ENCODE measurements around the gene PTPRCAP. TPM values are rescaled to one million over a fixed set of nuclear protein-coding genes. Genes with fewer than 3 reads are reported as not detected.

The PTPRCAP gene
- total and polyA plus RNA-seq, 9 of the 15 experiments (the other 6 are each of a cell fraction or from before 2014, with no cell fraction given): 0.22 to 2.0 (median 1.1) TPM; not detected in 4

GRCh38 chr11:67398661-67399563 lies 38.6 kb downstream of the PTPRCAP start (continued):
- TF ChIP-seq IRF9 (tag; IDR thresholded peaks at IDR 0.05) (no peak), SMC3 (conservative IDR thresholded peaks at IDR 0.05; ENCODE audit: insufficient read depth, low read depth, low read length) (no peak), EGR1 (conservative IDR thresholded peaks at IDR 0.05) (no peak), KLF13 (tag; IDR thresholded peaks at IDR 0.05; ENCODE audit: borderline replicate concordance, low read depth) (no peak), SRSF3 (IDR thresholded peaks at IDR 0.05; ENCODE audit: insufficient read depth, low read length) (no peak), MCM5 (IDR thresholded peaks at IDR 0.05; ENCODE audit: low read depth) (no peak), CREB1 (IDR thresholded peaks at IDR 0.05) (no peak), CREB1 (CRISPR knock-in tag; IDR thresholded peaks at IDR 0.05) (no peak), ETS1 (conservative IDR thresholded peaks at IDR 0.05; ENCODE audit: control insufficient read depth, low read depth, low read length) (no peak), FOS (IDR thresholded peaks at IDR 0.05; ENCODE audit: extremely low read depth, insufficient read length) (no peak), ELK3 (CRISPR knock-in tag; IDR thresholded peaks at IDR 0.05) (no peak), AFF4 (CRISPR knock-in tag; IDR thresholded peaks at IDR 0.05) (no peak), EWSR1 (IDR thresholded peaks at IDR 0.05; ENCODE audit: borderline replicate concordance, low read depth, partially characterized antibody) (no peak), TGIF2 (CRISPR knock-in tag; IDR thresholded peaks at IDR 0.05) (no peak), MED1 (CRISPR knock-in tag; IDR thresholded peaks at IDR 0.05; ENCODE audit: borderline replicate concordance) (no peak), MYC (IDR thresholded peaks at IDR 0.05; ENCODE audit: low read depth, low read length) (no peak), MYC (CRISPR knock-in tag; IDR thresholded peaks at IDR 0.05; ENCODE audit: borderline replicate concordance, low read depth) (no peak), JUNB (CRISPR knock-in tag; conservative IDR thresholded peaks at IDR 0.05) (no peak), ZNF263 (CRISPR knock-in tag; IDR thresholded peaks at IDR 0.05; ENCODE audit: borderline replicate concordance) (0 out of 2 replicates have a peak, but pooled peaks have one; percentile 26), POLR2G (IDR thresholded peaks at IDR 0.05; ENCODE audit: low read depth, low read length) (peak; percentile 31; the same call in 1 of the 2 replicates), ZC3H11A (IDR thresholded peaks at IDR 0.05; ENCODE audit: low read depth, low read length) (no peak)
